ENCODE data around the gene IGF2BP2.
A peak's percentile ranks its signal among the peaks of the same experiment; 100 is the strongest.

Gene IGF2BP2

GRCh38 chr3:185837414-185837813, 12.6 kb upstream of the IGF2BP2 start:
- DNase-seq (ENCODE audit: low read depth, low spot score): no peak

GRCh38 chr3:185831990-185832389, 7.1 kb upstream of the IGF2BP2 start:
- no peak for DNase-seq (ENCODE audit: low read depth, low spot score)

- DNase-seq (ENCODE audit: low read depth, low spot score): no peak
These were observed 6.4 kb upstream of the IGF2BP2 start for GRCh38 chr3:185831195-185831594.

GRCh38 chr3:185830018-185830797, 5.4 kb upstream of the IGF2BP2 start:
- DNase-seq (ENCODE audit: low read depth, low spot score): no peak

- no peak for DNase-seq (ENCODE audit: low read depth, low spot score)
These were observed 3.9 kb upstream of the IGF2BP2 start for GRCh38 chr3:185828755-185829154.

- no peak for DNase-seq (ENCODE audit: low read depth, low spot score)
These were observed 2.9 kb upstream of the IGF2BP2 start for GRCh38 chr3:185827595-185828344.

- DNase-seq (ENCODE audit: low read depth, low spot score): no peak
These were observed 1.0 kb upstream of the IGF2BP2 start for GRCh38 chr3:185825639-185826481.

- no peak for DNase-seq (ENCODE audit: low read depth, low spot score)
These were observed 514 bp downstream of the IGF2BP2 start for GRCh38 chr3:185824051-185825005.

- DNase-seq (ENCODE audit: low read depth, low spot score): no peak
These were observed 1.5 kb downstream of the IGF2BP2 start for GRCh38 chr3:185823078-185824044.

GRCh38 chr3:185822221-185823000, 2.4 kb downstream of the IGF2BP2 start:
- no peak for DNase-seq (ENCODE audit: low read depth, low spot score)

GRCh38 chr3:185820973-185821758, 3.7 kb downstream of the IGF2BP2 start:
- DNase-seq (ENCODE audit: low read depth, low spot score): no peak

- DNase-seq (ENCODE audit: low read depth, low spot score): no peak
These were observed 6.5 kb downstream of the IGF2BP2 start for GRCh38 chr3:185818267-185818875.

- DNase-seq (ENCODE audit: low read depth, low spot score): no peak
These were observed 9.2 kb downstream of the IGF2BP2 start for GRCh38 chr3:185815391-185816282.

GRCh38 chr3:185813691-185814215, 11.1 kb downstream of the IGF2BP2 start:
- DNase-seq (ENCODE audit: low read depth, low spot score): no peak

- DNase-seq (ENCODE audit: low read depth, low spot score): no peak
These were observed 11.6 kb downstream of the IGF2BP2 start for GRCh38 chr3:185813205-185813604.

- peak; percentile 85 for DNase-seq (ENCODE audit: low read depth, low spot score)
These were observed 17.3 kb downstream of the IGF2BP2 start for GRCh38 chr3:185807445-185808068.

Data from smooth muscle cell of the brain vasculature (primary cell).